HG03108 (cell line): Measurements from ENCODE around the gene DNM1.
"Not testable (repeated sequence)": the region's sequence is repeated elsewhere in the genome, so short reads cannot be mapped to it uniquely, and the experiment has no call there.

ENCODE experiments used
- ATAC-seq: cut with Tn5 transposase; IDR thresholded peaks from one replicate; pipeline ENCODE4 v1.9.1; 2021; ENCODE audit warnings: moderate library complexity; ENCODE audit not compliant: unreplicated experiment

Gene DNM1

GRCh38 chr9:128222880-128223670 is 19.9 kb downstream of the DNM1 start:
- no peak for ATAC-seq

DNA sequence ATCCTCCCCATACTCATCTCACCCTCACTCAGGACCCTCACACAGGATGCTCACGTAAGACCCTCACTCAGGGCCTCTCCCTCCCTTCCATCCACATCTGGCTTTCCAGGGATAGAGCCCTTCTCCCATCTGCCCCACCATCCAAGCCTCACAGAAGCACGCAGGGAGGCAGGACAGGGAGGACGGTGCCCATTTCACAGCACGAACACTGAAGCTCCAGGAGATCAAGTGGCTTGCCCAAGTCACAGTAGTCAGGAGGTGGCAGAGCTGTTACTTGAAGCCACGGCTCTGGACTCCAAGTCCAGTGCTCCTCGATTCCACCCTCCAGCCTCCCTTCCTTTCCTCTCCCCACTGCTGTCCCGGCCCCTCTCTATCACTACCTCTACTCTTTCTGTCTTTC is 21.7 kb downstream of the DNM1 start:
- no peak for ATAC-seq

GRCh38 chr9:128225770-128226411 is 22.7 kb downstream of the DNM1 start:
- ATAC-seq, result no peak

- ATAC-seq, result no peak
Measured at GRCh38 chr9:128226412-128226801, 23.2 kb downstream of the DNM1 start.

- not testable (repeated sequence) for ATAC-seq
Measured at GRCh38 chr9:128230897-128231296, 27.7 kb downstream of the DNM1 start.

DNA sequence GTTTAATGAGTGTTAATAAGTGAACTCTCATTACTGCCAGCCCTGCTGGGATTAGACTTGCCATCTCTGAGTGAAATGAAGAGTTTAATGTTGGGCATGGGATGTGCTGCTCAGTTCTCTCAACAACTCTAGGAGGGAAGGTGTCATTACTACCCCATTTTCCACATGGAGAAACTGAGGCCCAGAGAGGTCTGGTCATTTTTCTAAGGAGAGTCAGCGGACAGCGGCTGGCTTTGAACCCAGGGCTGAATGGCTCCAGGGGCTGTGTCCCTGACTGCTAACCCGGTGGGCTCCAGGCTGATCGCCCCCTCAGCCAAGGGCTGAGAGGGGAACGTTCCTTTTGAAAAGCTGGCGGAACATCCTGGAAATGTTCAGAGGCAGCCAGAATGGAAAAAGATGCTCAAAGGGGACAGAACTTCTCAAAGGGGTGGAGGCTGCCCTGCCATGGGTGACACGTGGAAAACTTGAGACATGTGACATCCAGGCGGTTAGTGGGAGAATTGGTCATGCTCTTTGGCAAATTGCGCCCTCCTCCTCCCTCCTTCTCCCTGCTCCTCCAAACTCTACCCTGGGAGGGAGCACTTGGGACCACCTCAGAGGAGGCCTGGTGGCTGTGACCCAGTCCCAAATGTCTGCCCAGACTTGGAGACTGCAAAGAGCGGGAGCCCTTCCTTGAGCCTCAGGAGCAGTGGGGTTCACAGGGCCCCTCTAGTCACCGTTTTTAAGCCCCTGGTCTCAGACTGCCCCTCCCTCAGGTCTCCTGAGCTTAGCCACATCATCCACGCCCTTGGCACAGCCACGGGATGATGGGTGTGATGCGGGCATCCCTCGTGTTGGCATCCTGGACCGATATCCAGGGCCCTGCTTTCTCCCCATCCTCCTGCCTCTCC is 28.7 kb downstream of the DNM1 start:
- no peak for ATAC-seq

DNA sequence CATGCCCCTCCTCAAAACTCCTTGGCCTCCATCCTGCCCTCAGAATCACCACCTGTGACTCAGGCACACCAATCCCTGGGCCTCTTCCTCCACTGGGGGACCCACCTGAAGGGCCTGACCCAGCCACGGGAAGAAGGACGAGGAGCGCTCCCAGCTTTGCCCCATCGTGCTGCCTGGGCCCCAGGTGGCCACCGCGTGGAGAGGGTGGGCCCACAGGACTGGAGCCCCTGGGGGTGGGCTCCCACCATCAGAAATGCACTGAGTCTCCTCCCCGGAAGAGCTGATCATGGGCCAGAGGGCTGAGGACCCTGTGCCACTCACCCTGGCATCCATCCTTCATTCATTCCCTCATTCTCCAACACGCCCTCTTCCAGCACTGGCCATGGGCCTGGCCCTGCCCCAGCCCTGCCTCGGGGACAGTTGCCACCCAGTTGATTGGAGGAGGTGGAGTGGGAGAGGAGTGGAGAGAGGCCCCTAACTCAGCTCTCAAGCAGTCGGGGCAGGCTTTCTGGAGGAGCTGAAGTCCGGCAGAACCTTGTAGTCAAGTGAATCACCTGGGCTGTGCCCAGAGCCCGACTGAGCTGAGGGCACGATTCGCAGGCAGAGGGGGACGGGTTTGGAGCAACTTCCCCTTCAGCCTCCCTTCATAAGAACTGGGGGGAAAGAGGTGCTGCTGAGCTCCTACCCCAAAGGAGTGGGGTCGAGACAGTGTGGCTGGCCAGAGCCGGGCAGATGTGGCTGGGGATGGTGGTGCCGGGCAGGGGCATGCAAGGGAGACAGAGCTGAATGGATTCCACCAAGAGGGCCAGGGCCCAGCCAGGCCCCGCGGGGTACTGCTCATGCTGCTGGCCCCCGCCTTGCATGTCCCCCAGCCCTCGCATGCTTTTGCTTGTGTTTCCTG is 29.6 kb downstream of the DNM1 start:
- ATAC-seq, result no peak

- no peak for ATAC-seq
Measured at GRCh38 chr9:128233817-128234406, 30.7 kb downstream of the DNM1 start.

DNA sequence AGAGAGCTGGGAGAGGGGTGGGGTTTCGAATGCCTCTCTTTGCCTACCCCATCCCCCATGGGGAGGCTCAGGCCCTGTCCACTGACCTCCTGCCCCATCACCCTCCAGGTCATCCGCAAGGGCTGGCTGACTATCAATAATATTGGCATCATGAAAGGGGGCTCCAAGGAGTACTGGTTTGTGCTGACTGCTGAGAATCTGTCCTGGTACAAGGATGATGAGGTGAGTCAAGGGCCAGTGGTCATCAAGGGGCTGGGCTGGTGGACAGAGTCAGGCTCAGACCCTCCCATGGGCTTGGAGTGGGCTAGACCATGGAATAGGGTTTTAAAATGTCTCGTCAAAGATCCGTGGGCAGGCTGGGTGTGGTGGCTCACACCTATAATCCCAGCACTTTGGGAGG is 38.9 kb downstream of the DNM1 start:
- no peak for ATAC-seq

- no peak for ATAC-seq
Measured at GRCh38 chr9:128242828-128243214, 39.6 kb downstream of the DNM1 start.

DNA sequence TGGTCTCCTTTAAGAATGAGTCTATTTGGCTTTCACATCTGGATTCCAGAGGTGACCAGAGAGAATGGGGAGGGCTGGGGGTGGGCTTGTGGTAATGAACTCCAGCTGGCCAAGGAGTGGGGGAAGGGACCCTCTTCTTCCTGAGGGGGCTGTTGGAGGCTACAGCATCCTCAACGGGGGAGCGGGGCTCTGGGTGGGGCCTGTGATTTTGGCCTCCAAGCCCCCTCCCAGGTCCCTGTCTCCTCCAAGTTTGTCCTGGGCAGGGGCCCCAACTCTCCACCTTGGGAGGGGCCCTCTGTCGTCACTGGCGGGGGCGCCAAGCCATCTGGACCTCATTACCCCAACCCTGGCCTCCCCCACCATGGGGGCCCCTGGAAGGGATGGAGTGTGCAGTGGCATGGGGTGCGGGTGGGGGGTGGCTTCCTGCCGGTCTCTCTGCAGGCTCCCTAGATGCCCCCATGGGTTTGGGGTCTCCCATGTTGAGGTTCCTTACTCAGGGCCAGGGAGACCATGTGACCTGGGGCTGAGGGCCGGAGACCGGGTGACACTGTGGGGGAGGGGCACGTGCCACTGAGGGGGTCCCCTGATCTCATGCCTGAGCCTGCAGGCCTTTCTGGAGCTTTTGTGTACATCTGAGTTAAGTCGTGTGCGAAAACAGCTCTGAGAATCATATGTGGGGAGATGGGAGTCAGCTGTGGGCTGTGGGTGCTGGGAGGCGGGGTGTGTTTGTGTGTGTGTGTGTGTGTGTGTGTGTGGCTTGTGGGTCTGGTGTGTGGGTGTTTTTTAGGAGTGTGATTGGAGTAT is 40.2 kb downstream of the DNM1 start:
- no peak for ATAC-seq

GRCh38 chr9:128244091-128244836 is 41.1 kb downstream of the DNM1 start:
- ATAC-seq, result no peak

DNA sequence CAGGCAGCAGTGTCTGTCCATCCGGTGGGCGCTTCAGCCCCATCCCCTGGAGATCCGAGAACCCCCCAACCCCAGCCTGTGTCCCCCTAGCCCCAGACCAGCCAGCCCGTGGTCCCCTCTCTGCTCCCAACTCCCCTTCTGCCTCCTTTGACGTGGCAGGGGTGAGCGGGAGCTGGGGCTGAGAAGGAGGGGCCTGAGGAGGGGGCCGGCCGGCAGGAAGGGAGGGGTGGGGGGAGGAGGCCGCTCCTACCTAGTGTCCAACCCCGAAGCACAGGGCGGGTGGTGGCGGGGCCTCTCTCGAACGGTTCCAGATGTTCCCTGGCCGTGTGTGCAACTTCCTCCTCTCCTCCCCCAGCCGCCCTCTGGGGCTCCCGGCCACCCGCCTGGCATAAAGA is 41.7 kb downstream of the DNM1 start:
- no peak for ATAC-seq

DNA sequence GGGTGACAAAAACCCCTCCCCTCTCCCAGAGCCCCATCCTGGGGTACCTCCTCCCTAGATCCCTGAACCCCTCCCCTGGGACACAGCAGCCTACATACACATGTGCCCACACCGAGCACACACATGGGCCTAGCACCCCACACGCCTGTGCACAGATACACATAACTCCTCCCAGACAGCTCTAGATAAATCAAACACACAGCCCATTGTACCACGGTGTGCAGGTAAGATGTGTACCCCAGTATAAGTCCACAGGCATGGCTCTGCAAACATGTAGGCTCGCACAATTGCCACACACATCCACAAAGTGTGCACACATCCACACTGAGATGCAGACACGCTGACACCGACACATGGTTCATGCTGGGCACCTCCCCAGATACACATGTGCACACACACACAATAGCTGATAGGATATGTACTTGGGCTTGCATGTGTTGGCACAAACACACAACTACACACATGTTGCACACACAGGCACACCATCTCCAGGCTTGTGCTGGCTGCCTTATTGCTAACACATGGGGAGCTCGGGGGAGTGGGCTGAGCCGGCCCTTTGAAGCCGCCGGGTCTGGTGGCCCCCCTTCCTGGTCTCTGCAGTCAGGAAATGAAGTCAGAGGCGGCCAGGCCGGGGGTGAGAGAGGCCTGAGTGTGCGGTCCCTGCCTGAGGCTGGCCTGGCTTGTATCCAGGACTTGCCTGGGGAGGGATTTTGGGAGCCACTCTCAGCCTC is 42.4 kb downstream of the DNM1 start:
- ATAC-seq, result no peak

DNA sequence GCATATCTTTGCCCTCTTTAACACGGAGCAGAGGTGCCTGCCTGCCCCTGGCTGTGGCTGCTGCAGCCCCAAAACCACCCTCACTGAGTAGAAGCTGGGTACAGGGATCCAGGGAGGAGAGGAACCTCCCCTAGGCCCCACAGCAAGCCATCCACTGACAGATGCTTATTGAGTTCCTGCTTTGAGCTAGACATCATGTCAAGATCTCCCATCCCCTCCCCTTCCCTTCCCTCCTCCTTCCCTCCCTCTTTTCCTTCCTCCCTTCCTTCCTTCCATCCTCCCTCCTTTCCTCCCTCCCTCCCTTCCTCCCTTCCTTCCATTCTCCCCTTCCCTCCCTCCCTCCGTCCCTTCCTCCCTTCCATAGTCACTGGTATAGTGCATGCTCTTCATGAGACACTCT is 43.3 kb downstream of the DNM1 start:
- ATAC-seq, result no peak

DNA sequence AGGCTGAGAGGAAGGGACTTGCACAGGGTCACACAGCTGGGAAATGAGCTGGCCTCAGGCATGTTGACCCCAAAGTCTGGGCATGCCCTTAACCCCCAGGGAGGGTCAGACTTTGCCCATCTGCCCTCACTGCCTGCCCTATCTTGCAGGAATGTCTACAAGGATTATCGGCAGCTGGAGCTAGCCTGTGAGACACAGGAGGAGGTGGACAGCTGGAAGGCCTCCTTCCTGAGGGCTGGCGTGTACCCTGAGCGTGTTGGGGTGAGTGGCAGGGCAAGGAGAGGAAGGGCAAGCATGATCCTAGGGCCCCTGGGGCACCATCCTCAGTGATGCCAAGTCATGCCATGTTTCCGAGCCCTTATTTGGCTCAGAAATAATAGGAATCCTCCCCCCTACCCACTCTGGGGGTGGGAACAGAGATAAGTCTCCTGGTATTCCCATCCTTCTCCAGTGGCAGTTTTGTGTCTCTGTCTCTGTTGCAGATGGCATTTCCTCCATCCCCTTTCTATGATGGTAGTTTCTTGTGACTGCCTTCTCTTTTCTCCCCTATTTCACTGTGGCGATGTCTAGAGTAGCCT is 44.1 kb downstream of the DNM1 start:
- ATAC-seq, result no peak

GRCh38 chr9:128249558-128249907 is 46.4 kb downstream of the DNM1 start:
- ATAC-seq, result no peak
